ENCODE measurements around the gene C1QTNF3.
A peak's percentile ranks its signal among the peaks of the same experiment; 100 is the strongest.
"Not testable (repeated sequence)": the region's sequence is repeated elsewhere in the genome, so short reads cannot be mapped to it uniquely, and the experiment has no call there.

C1QTNF3 gene

GRCh38 chr5:34047774-34048572 is 5.0 kb upstream of the C1QTNF3 start:
- no peak for DNase-seq

- DNase-seq, result no peak
Observed at GRCh38 chr5:34047143-34047542, 4.1 kb upstream of the C1QTNF3 start.

- DNase-seq, result no peak
Observed at GRCh38 chr5:34045996-34046395, 3.0 kb upstream of the C1QTNF3 start.

GRCh38 chr5:34045023-34045422 is 2.0 kb upstream of the C1QTNF3 start:
- no peak for DNase-seq

GRCh38 chr5:34042321-34042720 is 692 bp downstream of the C1QTNF3 start:
- DNase-seq, result no peak

- DNase-seq, result no peak
Observed at GRCh38 chr5:34041247-34041972, 1.6 kb downstream of the C1QTNF3 start.

- no peak for DNase-seq
Observed at GRCh38 chr5:34040472-34040871, 2.5 kb downstream of the C1QTNF3 start.

- no peak for DNase-seq
Observed at GRCh38 chr5:34039398-34040157, 3.4 kb downstream of the C1QTNF3 start.

- no peak for DNase-seq
Observed at GRCh38 chr5:34038838-34039237, 4.2 kb downstream of the C1QTNF3 start.

GRCh38 chr5:34038390-34038789 is 4.6 kb downstream of the C1QTNF3 start:
- no peak for DNase-seq

GRCh38 chr5:34037726-34038125 is 5.3 kb downstream of the C1QTNF3 start:
- DNase-seq, result no peak

- no peak for DNase-seq
Observed at GRCh38 chr5:34035756-34036155, 7.3 kb downstream of the C1QTNF3 start.

- DNase-seq, result no peak
Observed at GRCh38 chr5:34034534-34035327, 8.3 kb downstream of the C1QTNF3 start.

GRCh38 chr5:34031966-34032365 is 11.0 kb downstream of the C1QTNF3 start:
- no peak for DNase-seq

GRCh38 chr5:34031117-34031516 is 11.9 kb downstream of the C1QTNF3 start:
- no peak for DNase-seq

GRCh38 chr5:34030585-34030984 is 12.4 kb downstream of the C1QTNF3 start:
- DNase-seq, result not testable (repeated sequence)

GRCh38 chr5:34030048-34030447 is 13.0 kb downstream of the C1QTNF3 start:
- no peak for DNase-seq

- no peak for DNase-seq
Observed at GRCh38 chr5:34028349-34028748, 14.7 kb downstream of the C1QTNF3 start.

GRCh38 chr5:34026089-34026761 is 16.8 kb downstream of the C1QTNF3 start:
- DNase-seq, result peak; percentile 85

- DNase-seq, result no peak
Observed at GRCh38 chr5:34022121-34022705, 20.8 kb downstream of the C1QTNF3 start.

GRCh38 chr5:34021334-34021733 is 21.7 kb downstream of the C1QTNF3 start:
- no peak for DNase-seq

- DNase-seq, result no peak
Observed at GRCh38 chr5:34020726-34021125, 22.3 kb downstream of the C1QTNF3 start.
